Esophagus squamous epithelium (tissue), 4 donors: ENCODE measurements around the gene CIAO2A.

Source experiments
- POLR2A ChIP-seq, 4 donors: fragments of 450-650 bp; IDR thresholded peaks; one replicate each; pipeline ENCODE4 v1.6.1; 2017; ENCODE audit warnings: antibody characterized with exemption in 4 of 4, mild to moderate bottlenecking in 4 of 4, moderate library complexity in 3 of 4
- TF ChIP-seq, protein P1 (sequence below), 6 experiments: fragments of 450-650 bp in 4 of 6; fragments of 200-600 bp in 2 of 6; sonication (generic) in 2 of 6; IDR thresholded peaks; one replicate each; pipeline ENCODE4 v1.5.1; 2016 to 2019; ENCODE audit warnings: antibody characterized with exemption in 6 of 6, mild to moderate bottlenecking in 4 of 6, moderate library complexity in 4 of 6

DNA sequence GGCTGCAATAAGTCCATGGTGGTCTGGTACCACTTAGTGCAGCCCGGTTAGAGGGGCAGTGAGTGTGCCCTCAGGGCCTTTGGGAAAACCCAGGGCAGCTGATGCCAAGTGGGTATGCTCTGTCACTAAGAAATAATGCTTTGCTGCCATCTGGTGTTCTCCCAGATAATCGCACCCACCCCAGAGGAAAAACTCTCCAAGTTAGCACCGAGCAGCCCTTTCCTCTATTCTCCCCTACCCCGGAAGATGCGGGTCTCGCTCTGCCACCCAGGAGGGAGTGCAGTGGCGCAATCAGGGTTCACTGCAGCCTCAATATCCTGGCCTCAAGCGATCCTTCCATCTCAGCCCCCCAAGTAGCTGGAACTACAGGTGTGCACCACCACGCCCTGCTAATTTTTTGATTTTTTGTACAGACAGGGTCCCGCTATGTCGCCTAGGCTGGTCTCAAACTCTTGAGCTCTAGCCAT lies 26.0 kb downstream of the CIAO2A start:
- TF ChIP-seq, protein P1, sequence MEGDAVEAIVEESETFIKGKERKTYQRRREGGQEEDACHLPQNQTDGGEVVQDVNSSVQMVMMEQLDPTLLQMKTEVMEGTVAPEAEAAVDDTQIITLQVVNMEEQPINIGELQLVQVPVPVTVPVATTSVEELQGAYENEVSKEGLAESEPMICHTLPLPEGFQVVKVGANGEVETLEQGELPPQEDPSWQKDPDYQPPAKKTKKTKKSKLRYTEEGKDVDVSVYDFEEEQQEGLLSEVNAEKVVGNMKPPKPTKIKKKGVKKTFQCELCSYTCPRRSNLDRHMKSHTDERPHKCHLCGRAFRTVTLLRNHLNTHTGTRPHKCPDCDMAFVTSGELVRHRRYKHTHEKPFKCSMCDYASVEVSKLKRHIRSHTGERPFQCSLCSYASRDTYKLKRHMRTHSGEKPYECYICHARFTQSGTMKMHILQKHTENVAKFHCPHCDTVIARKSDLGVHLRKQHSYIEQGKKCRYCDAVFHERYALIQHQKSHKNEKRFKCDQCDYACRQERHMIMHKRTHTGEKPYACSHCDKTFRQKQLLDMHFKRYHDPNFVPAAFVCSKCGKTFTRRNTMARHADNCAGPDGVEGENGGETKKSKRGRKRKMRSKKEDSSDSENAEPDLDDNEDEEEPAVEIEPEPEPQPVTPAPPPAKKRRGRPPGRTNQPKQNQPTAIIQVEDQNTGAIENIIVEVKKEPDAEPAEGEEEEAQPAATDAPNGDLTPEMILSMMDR (IDR thresholded peaks at IDR 0.05), result peak; percentile 69 to 87 (median 84)
- TF ChIP-seq POLR2A (IDR thresholded peaks at IDR 0.05), result no peak
